ENCODE measurements around the gene BAG2.
A peak's percentile ranks its signal among the peaks of the same experiment; 100 is the strongest.

Gene BAG2

DNA sequence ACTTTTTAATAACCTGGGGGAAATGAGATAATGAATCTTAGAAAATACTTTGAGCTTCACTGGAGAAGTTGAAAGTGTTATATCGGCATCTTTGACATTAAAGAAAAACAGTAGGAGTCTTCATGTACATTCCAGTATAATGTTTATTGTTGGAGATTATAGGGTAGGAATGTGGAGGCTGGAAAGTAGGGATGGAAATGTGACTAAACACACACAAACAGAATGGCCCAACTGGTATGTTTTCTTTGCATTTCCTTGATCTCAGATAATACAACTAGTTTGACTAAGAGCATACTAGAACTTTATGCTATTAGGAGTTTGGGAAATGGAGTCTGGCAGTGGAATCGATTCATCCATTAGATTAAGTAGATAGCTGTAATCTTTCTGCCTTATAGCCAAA is 10.1 kb upstream of the BAG2 start:
- Histone ChIP-seq H3K4me3 (ENCODE audit: low read depth in 1 of 2, low read length in 1 of 2) (no peak overlapping the region), H3K27ac (no peak overlapping the region), H3K36me3 (peaks cover 29% of the 10 kb centered on the region), H3K27me3 (no peaks in the 10 kb centered on the region), H3K9me3 (no peaks in the 10 kb centered on the region), H3K4me1 (ENCODE audit: control insufficient read depth in 1 of 2, insufficient read depth in 1 of 2, low read depth in 1 of 2, low read length in 1 of 2) (no peaks in the 10 kb centered on the region)
- TF ChIP-seq, protein P1, sequence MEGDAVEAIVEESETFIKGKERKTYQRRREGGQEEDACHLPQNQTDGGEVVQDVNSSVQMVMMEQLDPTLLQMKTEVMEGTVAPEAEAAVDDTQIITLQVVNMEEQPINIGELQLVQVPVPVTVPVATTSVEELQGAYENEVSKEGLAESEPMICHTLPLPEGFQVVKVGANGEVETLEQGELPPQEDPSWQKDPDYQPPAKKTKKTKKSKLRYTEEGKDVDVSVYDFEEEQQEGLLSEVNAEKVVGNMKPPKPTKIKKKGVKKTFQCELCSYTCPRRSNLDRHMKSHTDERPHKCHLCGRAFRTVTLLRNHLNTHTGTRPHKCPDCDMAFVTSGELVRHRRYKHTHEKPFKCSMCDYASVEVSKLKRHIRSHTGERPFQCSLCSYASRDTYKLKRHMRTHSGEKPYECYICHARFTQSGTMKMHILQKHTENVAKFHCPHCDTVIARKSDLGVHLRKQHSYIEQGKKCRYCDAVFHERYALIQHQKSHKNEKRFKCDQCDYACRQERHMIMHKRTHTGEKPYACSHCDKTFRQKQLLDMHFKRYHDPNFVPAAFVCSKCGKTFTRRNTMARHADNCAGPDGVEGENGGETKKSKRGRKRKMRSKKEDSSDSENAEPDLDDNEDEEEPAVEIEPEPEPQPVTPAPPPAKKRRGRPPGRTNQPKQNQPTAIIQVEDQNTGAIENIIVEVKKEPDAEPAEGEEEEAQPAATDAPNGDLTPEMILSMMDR (IDR thresholded peaks at IDR 0.05), result no peak

DNA sequence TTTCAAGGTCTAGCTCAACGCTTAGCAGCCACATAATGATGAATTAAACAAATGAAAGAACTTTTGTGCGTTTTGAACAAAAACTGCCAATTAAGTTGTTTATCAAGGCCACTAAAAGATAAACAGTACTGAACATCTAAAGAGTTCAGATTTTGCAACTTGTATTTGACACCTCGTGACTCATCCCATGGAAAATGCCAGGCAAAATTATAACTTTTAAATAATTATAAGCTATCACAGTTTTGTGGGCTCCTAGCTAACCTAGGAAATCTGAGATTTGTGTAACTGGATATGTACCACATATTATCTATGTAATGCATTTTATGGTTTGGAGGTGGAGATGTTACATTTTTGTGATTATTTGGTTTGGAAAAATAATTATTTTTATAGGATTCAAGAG is 9.6 kb upstream of the BAG2 start:
- no peak overlapping the region for H3K27ac ChIP-seq
- no peaks in the 10 kb centered on the region for H3K9me3 ChIP-seq
- no peaks in the 10 kb centered on the region for H3K4me1 ChIP-seq (ENCODE audit: control insufficient read depth in 1 of 2, insufficient read depth in 1 of 2, low read depth in 1 of 2, low read length in 1 of 2)
- H3K4me3 ChIP-seq (ENCODE audit: low read depth in 1 of 2, low read length in 1 of 2), result no peak overlapping the region
- H3K36me3 ChIP-seq, result peaks cover 34% of the 10 kb centered on the region
- TF ChIP-seq, protein P1 (IDR thresholded peaks at IDR 0.05), result no peak
- H3K27me3 ChIP-seq, result no peaks in the 10 kb centered on the region

DNA sequence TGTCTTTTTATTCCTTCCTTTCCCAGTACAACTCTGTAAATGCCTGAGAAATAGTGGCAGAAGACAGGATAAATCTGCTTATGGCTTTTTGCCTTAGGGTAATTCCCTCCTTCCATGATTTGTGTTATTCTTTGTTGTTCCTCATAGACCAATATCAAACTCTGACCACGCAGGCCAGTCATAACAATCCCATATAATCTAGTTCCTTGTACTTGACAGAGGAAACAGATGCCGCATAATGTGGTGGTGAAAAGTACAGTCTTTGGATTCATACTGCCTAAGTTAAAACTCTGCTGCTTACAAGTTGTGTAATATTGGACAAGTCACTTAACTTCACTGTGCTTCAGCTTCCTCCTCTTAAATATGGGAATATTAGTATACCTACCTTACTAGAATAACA is 8.2 kb upstream of the BAG2 start:
- Histone ChIP-seq H3K27me3 (no peaks in the 10 kb centered on the region), H3K4me3 (ENCODE audit: low read depth in 1 of 2, low read length in 1 of 2) (no peak overlapping the region), H3K36me3 (peaks cover 30% of the 10 kb centered on the region), H3K4me1 (ENCODE audit: control insufficient read depth in 1 of 2, insufficient read depth in 1 of 2, low read depth in 1 of 2, low read length in 1 of 2) (no peaks in the 10 kb centered on the region), H3K9me3 (no peaks in the 10 kb centered on the region), H3K27ac (no peak overlapping the region)
- TF ChIP-seq, protein P1 (IDR thresholded peaks at IDR 0.05), result no peak

DNA sequence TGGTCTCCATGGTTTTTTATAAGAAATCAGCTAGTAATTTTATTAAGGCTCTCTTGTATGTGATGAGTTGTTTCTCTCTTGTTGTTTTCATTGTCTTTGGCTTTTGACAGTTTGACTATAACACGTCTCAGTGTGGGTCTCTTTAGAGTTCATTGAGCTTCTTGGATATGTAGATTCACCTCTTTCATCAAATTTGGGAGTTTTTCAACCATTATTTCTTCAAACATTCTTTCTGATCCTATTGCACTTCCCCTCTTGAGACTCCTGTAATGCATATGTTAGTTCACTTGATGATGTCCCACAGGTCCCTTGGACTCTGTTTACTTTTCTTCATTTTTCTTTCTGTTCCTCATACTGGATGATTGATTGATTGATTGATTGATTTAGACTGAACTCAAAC is 7.0 kb upstream of the BAG2 start:
- Histone ChIP-seq H3K4me3 (ENCODE audit: low read depth in 1 of 2, low read length in 1 of 2) (no peak overlapping the region), H3K36me3 (peaks cover 30% of the 10 kb centered on the region), H3K9me3 (no peaks in the 10 kb centered on the region), H3K4me1 (ENCODE audit: control insufficient read depth in 1 of 2, insufficient read depth in 1 of 2, low read depth in 1 of 2, low read length in 1 of 2) (no peaks in the 10 kb centered on the region), H3K27ac (no peak overlapping the region), H3K27me3 (no peaks in the 10 kb centered on the region)
- TF ChIP-seq, protein P1 (IDR thresholded peaks at IDR 0.05), result no peak

DNA sequence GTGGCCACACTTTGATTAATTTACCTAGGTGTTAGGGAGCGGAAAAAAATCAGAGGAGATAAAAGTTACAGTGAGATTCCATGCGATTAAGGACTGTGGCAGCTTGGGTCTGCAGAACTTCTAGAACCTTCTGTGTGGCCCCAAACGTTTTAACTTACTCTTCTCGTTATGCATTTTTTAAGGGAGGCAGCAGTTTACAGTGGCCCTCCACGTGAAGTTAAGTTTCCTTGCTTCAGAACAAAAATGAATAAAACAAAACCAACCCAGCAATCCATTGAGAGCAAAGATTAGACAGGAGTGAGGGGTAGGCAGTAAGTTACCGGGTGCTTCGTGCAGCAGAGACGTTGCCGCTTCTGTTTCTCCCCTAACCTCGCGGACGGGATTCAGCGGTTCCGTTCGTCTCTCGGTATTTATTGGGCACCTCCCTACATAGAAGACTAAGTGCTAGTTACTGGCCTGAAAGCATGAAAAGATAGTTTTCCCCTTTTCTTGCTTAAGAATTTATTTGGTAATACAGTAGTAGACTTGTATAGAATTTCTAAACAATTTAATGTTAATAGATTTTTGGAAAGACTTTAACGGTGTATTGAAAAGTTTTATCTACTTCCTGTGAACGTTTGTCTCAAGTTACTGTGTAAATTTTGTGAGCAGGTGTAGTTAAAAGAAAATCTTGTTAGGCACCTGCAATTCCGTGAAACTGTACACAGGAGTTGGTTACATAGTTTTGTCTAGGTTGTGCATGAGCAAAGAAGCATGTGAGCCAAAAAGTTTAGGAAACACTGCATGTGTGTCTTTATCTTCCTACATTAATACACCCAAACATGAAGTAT is 1.1 kb downstream of the BAG2 start:
- Histone ChIP-seq H3K9me3 (no peaks in the 10 kb centered on the region), H3K4me3 (ENCODE audit: low read depth in 1 of 2, low read length in 1 of 2) (peak overlapping the region; percentile 45 to 61), H3K27ac (no peak overlapping the region), H3K27me3 (peaks cover 28% of the 10 kb centered on the region), H3K36me3 (no peaks in the 10 kb centered on the region), H3K4me1 (ENCODE audit: control insufficient read depth in 1 of 2, insufficient read depth in 1 of 2, low read depth in 1 of 2, low read length in 1 of 2) (peaks cover 15 to 20% of the 10 kb centered on the region in 2 experiments)
- TF ChIP-seq, protein P1 (IDR thresholded peaks at IDR 0.05), result no peak

Measured in neutrophil (primary cell).